Neural cell (in vitro differentiated cells): ENCODE measurements around the gene ROR1. TPM values are rescaled to one million over a fixed set of nuclear protein-coding genes. Genes with fewer than 3 reads are reported as not detected.

Source experiments
- H2AFZ ChIP-seq: fragments of 200-600, 300-800 bp; sonication (generic), shearing (Covaris generic); 2 replicates; pipeline ENCODE4 v1.6.0; 2014; ENCODE audit warnings: low read depth, mild to moderate bottlenecking, antibody characterized with exemption, low read length, moderate library complexity
- H3F3A ChIP-seq: fragments of 200-600 bp; shearing (Covaris generic); 2 replicates; pipeline ENCODE4 v1.6.1; 2016; ENCODE audit warnings: mild to moderate bottlenecking, moderate library complexity, mixed read lengths, antibody characterized with exemption, low read length; ENCODE audit not compliant: insufficient read depth, poor library complexity, severe bottlenecking
- H3K27ac ChIP-seq: fragments of 200-600, 300-800 bp; sonication (generic), shearing (Covaris generic); 2 replicates; pipeline ENCODE4 v1.5.1; 2014; ENCODE audit warnings: mild to moderate bottlenecking, low read length, moderate library complexity
- H3K27me3 ChIP-seq: fragments of 300-800, 200-600 bp; sonication (generic), shearing (Covaris generic); 2 replicates; pipeline ENCODE4 v1.6.0; 2014; ENCODE audit warnings: mild to moderate bottlenecking, low read depth, low read length, moderate library complexity; ENCODE audit not compliant: insufficient read depth
- H3K36me3 ChIP-seq: fragments of 300-800, 200-600 bp; sonication (generic), shearing (Covaris generic); 2 replicates; pipeline ENCODE4 v1.5.1; 2014; ENCODE audit warnings: mild to moderate bottlenecking, antibody characterized with exemption, low read length, moderate library complexity; ENCODE audit not compliant: insufficient read depth
- H3K4me2 ChIP-seq: fragments of 300-800, 200-600 bp; sonication (generic), shearing (Covaris generic); 2 replicates; pipeline ENCODE4 v1.6.0; 2014; ENCODE audit warnings: mild to moderate bottlenecking, low read length
- H3K4me3 ChIP-seq: fragments of 300-800, 200-600 bp; sonication (generic), shearing (Covaris generic); 2 replicates; pipeline ENCODE4 v1.5.1; 2014; ENCODE audit warnings: mild to moderate bottlenecking, low read length, moderate library complexity
- H3K79me2 ChIP-seq: fragments of 200-600 bp; shearing (Covaris generic); replicated peaks from 2 replicates; pipeline ENCODE4 v1.6.0; 2014; ENCODE audit warnings: mild to moderate bottlenecking, low read length, moderate library complexity; ENCODE audit not compliant: insufficient read depth
- H3K9ac ChIP-seq: fragments of 300-800, 200-600 bp; sonication (generic), shearing (Covaris generic); 2 replicates; pipeline ENCODE4 v1.6.1; 2016; ENCODE audit warnings: mild to moderate bottlenecking, low read length, mixed read lengths
- H3K9me2 ChIP-seq: fragments of 200-600 bp; shearing (Covaris generic); 2 replicates; pipeline ENCODE4 v1.6.1; 2016; ENCODE audit warnings: mild to moderate bottlenecking, low read length, mixed read lengths; ENCODE audit not compliant: insufficient read depth
- H3K9me3 ChIP-seq: fragments of 200-600, 300-800 bp; sonication (generic), shearing (Covaris generic); 2 replicates; pipeline ENCODE4 v1.6.1; 2016; ENCODE audit warnings: mild to moderate bottlenecking, mixed run types, low read length, moderate library complexity, mixed read lengths
- H4K20me1 ChIP-seq: fragments of 200-600 bp; shearing (Covaris generic); 2 replicates; pipeline ENCODE4 v1.6.1; 2016; ENCODE audit warnings: mild to moderate bottlenecking, mixed run types; ENCODE audit not compliant: insufficient read depth
- EP300 ChIP-seq: fragments of 450-650 bp; conservative IDR thresholded peaks from 2 replicates; pipeline ENCODE4 v1.6.1; 2014; ENCODE audit warnings: antibody characterized with exemption, mild to moderate bottlenecking, moderate library complexity; ENCODE audit not compliant: poor library complexity, severe bottlenecking
- EZH2 ChIP-seq: fragments of 200-600, 300-800 bp; shearing (Covaris generic), sonication (generic); IDR thresholded peaks from 2 replicates; pipeline ENCODE4 v1.6.1; 2014; ENCODE audit warnings: antibody characterized with exemption, low read length, borderline replicate concordance, mild to moderate bottlenecking; ENCODE audit not compliant: insufficient read depth, poor library complexity, severe bottlenecking
- MXI1 ChIP-seq: fragments of 450-650 bp; conservative IDR thresholded peaks from 2 replicates; pipeline ENCODE4 v1.6.1; 2014; ENCODE audit warnings: antibody characterized with exemption, mild to moderate bottlenecking; ENCODE audit not compliant: poor library complexity, severe bottlenecking
- POLR2AphosphoS5 ChIP-seq: IDR thresholded peaks from 2 replicates; pipeline ENCODE4 v1.6.1; 2012
- RAD21 ChIP-seq: fragments of 450-650 bp; conservative IDR thresholded peaks from 2 replicates; pipeline ENCODE4 v1.6.1; 2014; ENCODE audit warnings: antibody characterized with exemption, mild to moderate bottlenecking, moderate library complexity
- SMC3 ChIP-seq: fragments of 450-650 bp; conservative IDR thresholded peaks from 2 replicates; pipeline ENCODE4 v1.6.1; 2014; ENCODE audit warnings: antibody characterized with exemption, mild to moderate bottlenecking, moderate library complexity; ENCODE audit not compliant: poor library complexity
- TAF1 ChIP-seq: IDR thresholded peaks from 2 replicates; pipeline ENCODE4 v1.6.1; 2012; ENCODE audit warnings: low read depth
- polyA plus RNA-seq: library from polyadenylated mRNA; depleted of rRNA; stranded (reverse); fragments of >200 nt; gene quantifications from 2 replicates; pipeline ENCODE4 v1.2.3, GENCODE V29; 2014
- TF ChIP-seq, protein P1 (sequence below): IDR thresholded peaks from 2 replicates; pipeline ENCODE4 v1.6.1; 2012; ENCODE audit warnings: borderline replicate concordance
- TF ChIP-seq, protein P2 (sequence below): fragments of 450-650 bp; IDR thresholded peaks from 2 replicates; pipeline ENCODE4 v1.5.1; 2014; ENCODE audit warnings: antibody characterized with exemption, mild to moderate bottlenecking, moderate library complexity; ENCODE audit not compliant: poor library complexity, severe bottlenecking

The ROR1 gene
- polyA plus RNA-seq, 1 donor from 2014 or later, result 0.27 TPM

DNA sequence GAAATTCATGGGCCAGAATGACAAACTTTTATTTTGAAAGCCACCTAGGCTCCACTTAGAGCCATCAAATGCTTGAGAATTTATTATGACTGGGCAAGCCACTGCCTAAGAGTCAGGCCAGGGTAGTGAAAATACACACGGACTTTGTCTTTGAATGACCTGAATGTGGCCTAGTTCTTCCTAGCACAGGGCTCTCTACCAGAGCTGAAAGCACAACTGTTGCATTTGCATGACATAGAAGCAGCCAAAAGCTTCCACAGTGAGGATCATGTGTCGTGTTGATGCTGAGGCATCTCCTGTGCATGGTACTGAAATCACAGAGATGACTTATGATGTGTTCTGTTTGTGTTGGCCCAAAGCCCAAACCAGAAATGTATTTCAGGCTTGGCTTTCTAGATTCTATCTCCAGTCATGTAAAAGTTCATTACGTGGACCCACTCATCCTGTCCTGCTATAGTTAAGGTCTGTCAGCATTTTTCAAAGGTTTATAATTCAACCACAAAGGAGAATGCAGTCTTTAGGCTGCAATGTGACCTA is 265.6 kb downstream of the ROR1 start:
- Histone ChIP-seq H3K4me2 (no peak overlapping the region), H3F3A (no peaks in the 10 kb centered on the region), H3K4me3 (no peak overlapping the region), H3K9me2 (no peaks in the 10 kb centered on the region), H3K79me2 (no peaks in the 10 kb centered on the region), H3K9ac (no peak overlapping the region), H2AFZ (no peak overlapping the region), H3K9me3 (no peaks in the 10 kb centered on the region), H3K27ac (no peak overlapping the region), H3K36me3 (no peaks in the 10 kb centered on the region), H3K27me3 (no peaks in the 10 kb centered on the region), H4K20me1 (no peaks in the 10 kb centered on the region)
- TF ChIP-seq SMC3, result no peak
- no peak for TF ChIP-seq RAD21
- no peak for TF ChIP-seq TAF1
- TF ChIP-seq MXI1, result no peak
- TF ChIP-seq POLR2AphosphoS5, result no peak
- TF ChIP-seq, protein P1, sequence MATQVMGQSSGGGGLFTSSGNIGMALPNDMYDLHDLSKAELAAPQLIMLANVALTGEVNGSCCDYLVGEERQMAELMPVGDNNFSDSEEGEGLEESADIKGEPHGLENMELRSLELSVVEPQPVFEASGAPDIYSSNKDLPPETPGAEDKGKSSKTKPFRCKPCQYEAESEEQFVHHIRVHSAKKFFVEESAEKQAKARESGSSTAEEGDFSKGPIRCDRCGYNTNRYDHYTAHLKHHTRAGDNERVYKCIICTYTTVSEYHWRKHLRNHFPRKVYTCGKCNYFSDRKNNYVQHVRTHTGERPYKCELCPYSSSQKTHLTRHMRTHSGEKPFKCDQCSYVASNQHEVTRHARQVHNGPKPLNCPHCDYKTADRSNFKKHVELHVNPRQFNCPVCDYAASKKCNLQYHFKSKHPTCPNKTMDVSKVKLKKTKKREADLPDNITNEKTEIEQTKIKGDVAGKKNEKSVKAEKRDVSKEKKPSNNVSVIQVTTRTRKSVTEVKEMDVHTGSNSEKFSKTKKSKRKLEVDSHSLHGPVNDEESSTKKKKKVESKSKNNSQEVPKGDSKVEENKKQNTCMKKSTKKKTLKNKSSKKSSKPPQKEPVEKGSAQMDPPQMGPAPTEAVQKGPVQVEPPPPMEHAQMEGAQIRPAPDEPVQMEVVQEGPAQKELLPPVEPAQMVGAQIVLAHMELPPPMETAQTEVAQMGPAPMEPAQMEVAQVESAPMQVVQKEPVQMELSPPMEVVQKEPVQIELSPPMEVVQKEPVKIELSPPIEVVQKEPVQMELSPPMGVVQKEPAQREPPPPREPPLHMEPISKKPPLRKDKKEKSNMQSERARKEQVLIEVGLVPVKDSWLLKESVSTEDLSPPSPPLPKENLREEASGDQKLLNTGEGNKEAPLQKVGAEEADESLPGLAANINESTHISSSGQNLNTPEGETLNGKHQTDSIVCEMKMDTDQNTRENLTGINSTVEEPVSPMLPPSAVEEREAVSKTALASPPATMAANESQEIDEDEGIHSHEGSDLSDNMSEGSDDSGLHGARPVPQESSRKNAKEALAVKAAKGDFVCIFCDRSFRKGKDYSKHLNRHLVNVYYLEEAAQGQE, result no peak
- no peak for TF ChIP-seq EP300
- no peak for TF ChIP-seq EZH2
- TF ChIP-seq, protein P2, sequence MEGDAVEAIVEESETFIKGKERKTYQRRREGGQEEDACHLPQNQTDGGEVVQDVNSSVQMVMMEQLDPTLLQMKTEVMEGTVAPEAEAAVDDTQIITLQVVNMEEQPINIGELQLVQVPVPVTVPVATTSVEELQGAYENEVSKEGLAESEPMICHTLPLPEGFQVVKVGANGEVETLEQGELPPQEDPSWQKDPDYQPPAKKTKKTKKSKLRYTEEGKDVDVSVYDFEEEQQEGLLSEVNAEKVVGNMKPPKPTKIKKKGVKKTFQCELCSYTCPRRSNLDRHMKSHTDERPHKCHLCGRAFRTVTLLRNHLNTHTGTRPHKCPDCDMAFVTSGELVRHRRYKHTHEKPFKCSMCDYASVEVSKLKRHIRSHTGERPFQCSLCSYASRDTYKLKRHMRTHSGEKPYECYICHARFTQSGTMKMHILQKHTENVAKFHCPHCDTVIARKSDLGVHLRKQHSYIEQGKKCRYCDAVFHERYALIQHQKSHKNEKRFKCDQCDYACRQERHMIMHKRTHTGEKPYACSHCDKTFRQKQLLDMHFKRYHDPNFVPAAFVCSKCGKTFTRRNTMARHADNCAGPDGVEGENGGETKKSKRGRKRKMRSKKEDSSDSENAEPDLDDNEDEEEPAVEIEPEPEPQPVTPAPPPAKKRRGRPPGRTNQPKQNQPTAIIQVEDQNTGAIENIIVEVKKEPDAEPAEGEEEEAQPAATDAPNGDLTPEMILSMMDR, result no peak

DNA sequence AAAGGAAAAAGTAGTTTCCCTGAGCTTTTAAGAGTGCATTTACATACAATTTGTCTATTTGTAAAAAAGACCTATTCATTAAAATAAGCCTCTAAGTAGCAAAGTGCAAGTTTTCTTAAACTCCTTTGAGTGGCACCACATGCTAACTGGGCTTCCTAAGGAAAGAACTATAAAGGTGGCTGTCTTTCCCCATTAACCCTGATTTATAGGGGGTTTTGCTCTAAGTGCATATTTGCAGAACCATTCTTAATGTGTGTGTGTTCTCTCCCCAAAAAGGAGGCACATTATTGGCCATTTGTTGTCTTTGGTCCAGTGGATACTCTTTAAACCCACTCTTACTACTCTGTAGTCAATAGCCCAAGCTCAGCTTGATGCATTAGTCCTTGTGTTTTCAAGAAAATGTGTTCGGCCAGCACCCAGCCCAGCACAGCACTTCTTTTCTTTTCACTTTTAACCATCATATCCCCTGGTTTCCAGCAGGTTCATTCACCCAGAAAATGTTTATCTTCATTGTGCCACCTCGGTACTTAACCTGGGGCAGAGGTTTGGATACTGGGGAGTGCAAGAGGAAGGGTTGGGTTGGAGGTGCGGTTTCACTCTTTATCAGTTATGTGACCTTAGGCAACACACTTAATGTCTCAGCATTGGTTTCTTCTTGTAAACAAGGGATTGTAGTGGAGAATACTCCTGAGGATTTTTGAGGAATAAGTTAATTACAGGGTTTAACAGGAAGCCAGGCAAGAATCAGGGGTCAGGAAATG is 267.7 kb downstream of the ROR1 start:
- H3K9ac ChIP-seq, result no peak overlapping the region
- no peak for TF ChIP-seq EP300
- TF ChIP-seq, protein P1, result no peak
- TF ChIP-seq EZH2, result no peak
- no peak for TF ChIP-seq MXI1
- TF ChIP-seq TAF1, result no peak
- TF ChIP-seq, protein P2, result no peak
- no peak for TF ChIP-seq SMC3
- no peak for TF ChIP-seq RAD21
- no peak for TF ChIP-seq POLR2AphosphoS5
- no peaks in the 10 kb centered on the region for H3K9me3 ChIP-seq
- H4K20me1 ChIP-seq, result no peaks in the 10 kb centered on the region
- no peaks in the 10 kb centered on the region for H3K9me2 ChIP-seq
- no peak overlapping the region for H2AFZ ChIP-seq
- no peaks in the 10 kb centered on the region for H3F3A ChIP-seq
- no peaks in the 10 kb centered on the region for H3K79me2 ChIP-seq
- no peaks in the 10 kb centered on the region for H3K36me3 ChIP-seq
- H3K4me3 ChIP-seq, result no peak overlapping the region
- no peak overlapping the region for H3K4me2 ChIP-seq
- H3K27me3 ChIP-seq, result no peaks in the 10 kb centered on the region
- H3K27ac ChIP-seq, result no peak overlapping the region
